ENCODE measurements around the gene SRSF6. TPM values are rescaled to one million over a fixed set of nuclear protein-coding genes. Genes with fewer than 3 reads are reported as not detected.

The SRSF6 gene
- total RNA-seq, 2 experiments from 2014 or later: 66.9 to 176 TPM

GRCh38 chr20:43511879-43512278 lies 54.2 kb downstream of the SRSF6 start:
- Histone ChIP-seq H3K4me2 (ENCODE audit: low read length) (no peak overlapping the region), H4K20me1 (ENCODE audit: insufficient read depth, low read length) (no peaks in the 10 kb centered on the region), H3K36me3 (ENCODE audit: insufficient read depth, low read length) (no peaks in the 10 kb centered on the region), H2AFZ (ENCODE audit: low read length) (no peak overlapping the region), H3K4me3 (ENCODE audit: low read depth, low read length, poor library complexity, severe bottlenecking) (no peak overlapping the region), H3K27ac (ENCODE audit: low read depth, low read length, poor library complexity, severe bottlenecking) (no peak overlapping the region), H3K79me2 (ENCODE audit: insufficient read depth, low read depth, low read length) (peaks cover 6% of the 10 kb centered on the region; the same call in 1 of the 2 replicates), H3K9me2 (ENCODE audit: insufficient read depth, low read length) (no peaks in the 10 kb centered on the region), H3K4me1 (ENCODE audit: insufficient read depth, low read length, poor library complexity, severe bottlenecking) (peaks cover 14% of the 10 kb centered on the region), H3K9me3 (ENCODE audit: low read length) (no peaks in the 10 kb centered on the region)
- ChIA-PET CTCF (ENCODE audit: unreplicated experiment) (no interaction called here), POLR2A (no interaction called here)
- no TSS peak for BruUV-seq (replicated peaks)
- no peak for DNase-seq (ENCODE audit: low spot score)
- intact Hi-C loops (cut with micrococcal nuclease; ENCODE audit: unreplicated experiment): no loop called here
- TF ChIP-seq CTCF (conservative IDR thresholded peaks at IDR 0.05; ENCODE audit: low read length) (no peak), EZH2phosphoT487 (IDR thresholded peaks at IDR 0.05; ENCODE audit: borderline replicate concordance, low read depth, low read length) (no peak)

GRCh38 chr20:43513372-43513930 lies 55.8 kb downstream of the SRSF6 start:
- peak overlapping the region; percentile 59; the same call in 1 of the 2 replicates for H2AFZ ChIP-seq (ENCODE audit: low read length)
- peaks cover 6% of the 10 kb centered on the region; the same call in 1 of the 2 replicates for H3K79me2 ChIP-seq (ENCODE audit: insufficient read depth, low read depth, low read length)
- H3K9me2 ChIP-seq (ENCODE audit: insufficient read depth, low read length): no peaks in the 10 kb centered on the region
- ChIA-PET POLR2A (interaction anchor here (2.4 kb wide), 1 partner anchor 56 kb away, joined by 13 read pairs; the partner anchor contains the start of gene SRSF6), CTCF (ENCODE audit: unreplicated experiment) (no interaction called here)
- peak overlapping the region; percentile 63 for H3K4me2 ChIP-seq (ENCODE audit: low read length)
- H3K27ac ChIP-seq (ENCODE audit: low read depth, low read length, poor library complexity, severe bottlenecking): no peak overlapping the region
- peaks cover 14% of the 10 kb centered on the region for H3K4me1 ChIP-seq (ENCODE audit: insufficient read depth, low read length, poor library complexity, severe bottlenecking)
- peaks cover 10% of the 10 kb centered on the region for H3K36me3 ChIP-seq (ENCODE audit: insufficient read depth, low read length)
- no peaks in the 10 kb centered on the region for H4K20me1 ChIP-seq (ENCODE audit: insufficient read depth, low read length)
- DNase-seq (ENCODE audit: low spot score): no peak
- no TSS peak for BruUV-seq (replicated peaks)
- peak overlapping the region; percentile 70 for H3K4me3 ChIP-seq (ENCODE audit: low read depth, low read length, poor library complexity, severe bottlenecking)
- TF ChIP-seq CTCF (conservative IDR thresholded peaks at IDR 0.05; ENCODE audit: low read length) (no peak), EZH2phosphoT487 (IDR thresholded peaks at IDR 0.05; ENCODE audit: borderline replicate concordance, low read depth, low read length) (no peak)
- intact Hi-C loops (cut with micrococcal nuclease; ENCODE audit: unreplicated experiment): no loop called here
- no peaks in the 10 kb centered on the region for H3K9me3 ChIP-seq (ENCODE audit: low read length)

Small RNA genes within 50 kb of the gene (small RNA-seq; reads per million reads assigned to genes)
- not detected for gene RF00019
- 0.16 reads per million for gene RNU6-1251P

Other genes with a start within 250 kb of the SRSF6 start
- 22.4 and 23.8 TPM in 2 replicates for gene L3MBTL1, start 49.8 kb downstream of the SRSF6 start, total RNA-seq (2014; rRNA removed; shearing (Covaris generic))
- gene L3MBTL1, start 49.8 kb downstream of the SRSF6 start, total RNA-seq (2022): 27.8 and 28.3 TPM in 2 replicates
- gene SGK2, start 101.1 kb downstream of the SRSF6 start, total RNA-seq (2014; rRNA removed; shearing (Covaris generic)): 0.41 and 1.3 TPM in 2 replicates
- 0.48 and 0.87 TPM in 2 replicates for gene SGK2, start 101.1 kb downstream of the SRSF6 start, total RNA-seq (2022)
- 20.6 and 24.7 TPM in 2 replicates for gene IFT52, start 133.0 kb downstream of the SRSF6 start, total RNA-seq (2014; rRNA removed; shearing (Covaris generic))
- gene IFT52, start 133.0 kb downstream of the SRSF6 start, total RNA-seq (2022): 22.7 and 26.2 TPM in 2 replicates
- gene MYBL2, start 209.2 kb downstream of the SRSF6 start, total RNA-seq (2014; rRNA removed; shearing (Covaris generic)): 226 and 268 TPM in 2 replicates
- 450 and 472 TPM in 2 replicates for gene MYBL2, start 209.2 kb downstream of the SRSF6 start, total RNA-seq (2022)

Measured in OCI-LY7 (cell line).